GM19324 (cell line): ENCODE measurements around the gene CMTM6.
"Not testable (repeated sequence)": the region's sequence is repeated elsewhere in the genome, so short reads cannot be mapped to it uniquely, and the experiment has no call there.

Experiments
- ATAC-seq: cut with Tn5 transposase; IDR thresholded peaks from one replicate; pipeline ENCODE4 v1.9.1; 2021; ENCODE audit warnings: mild to moderate bottlenecking, moderate library complexity; ENCODE audit not compliant: unreplicated experiment, low FRiP score

Gene CMTM6

DNA sequence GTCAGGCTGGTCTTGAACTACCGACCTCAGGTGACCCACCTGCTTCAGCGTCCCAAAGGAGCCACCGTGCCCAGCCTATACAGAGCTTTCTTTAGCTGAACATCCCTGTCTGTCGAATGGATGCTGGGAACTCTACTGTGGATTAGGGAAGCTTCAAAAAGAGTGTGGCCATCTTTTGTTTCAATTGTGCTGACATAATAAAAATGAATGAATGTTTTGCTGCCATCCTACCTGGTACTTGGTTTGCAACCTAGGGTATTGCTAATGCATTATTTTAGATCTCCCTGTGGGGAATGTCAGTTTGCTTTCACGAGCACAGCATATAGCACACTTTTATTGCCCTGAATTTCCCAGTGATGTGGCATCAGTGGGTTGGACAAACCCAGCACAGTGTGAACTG is 32.3 kb downstream of the CMTM6 start:
- ATAC-seq, result no peak

DNA sequence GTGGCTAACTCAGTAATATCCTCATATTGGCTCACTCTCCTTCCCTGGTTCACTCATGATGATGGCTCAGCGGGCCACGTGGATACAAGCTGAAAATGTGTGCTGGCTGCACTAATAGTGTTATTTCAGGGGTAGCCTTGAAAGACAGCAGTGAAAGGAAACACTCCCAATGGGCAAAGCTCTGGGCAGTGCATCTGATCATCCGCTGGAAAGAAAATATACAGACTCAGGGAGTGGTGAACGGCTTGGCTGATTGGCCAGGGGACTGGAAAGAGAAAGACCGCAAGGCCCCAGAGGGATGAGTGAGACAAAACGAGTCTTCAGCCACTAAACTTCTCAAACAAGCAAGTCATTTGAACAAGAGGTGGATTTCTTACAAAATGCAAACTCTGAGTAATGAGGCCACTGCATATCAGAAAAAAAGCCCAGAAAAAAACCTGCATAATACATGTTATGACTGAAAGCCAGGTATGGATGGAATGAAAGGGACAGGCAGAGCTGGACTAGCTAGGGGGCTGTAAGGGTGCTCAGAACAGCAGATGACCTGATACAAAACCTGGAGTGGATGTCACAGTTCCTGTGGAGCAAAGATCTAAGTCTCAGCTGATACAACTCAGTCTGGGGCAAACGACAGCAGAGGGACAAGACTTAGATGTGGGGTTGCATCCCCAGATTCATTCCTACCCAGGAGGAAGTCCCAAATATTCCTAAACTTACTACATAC is 33.3 kb downstream of the CMTM6 start:
- no peak for ATAC-seq

DNA sequence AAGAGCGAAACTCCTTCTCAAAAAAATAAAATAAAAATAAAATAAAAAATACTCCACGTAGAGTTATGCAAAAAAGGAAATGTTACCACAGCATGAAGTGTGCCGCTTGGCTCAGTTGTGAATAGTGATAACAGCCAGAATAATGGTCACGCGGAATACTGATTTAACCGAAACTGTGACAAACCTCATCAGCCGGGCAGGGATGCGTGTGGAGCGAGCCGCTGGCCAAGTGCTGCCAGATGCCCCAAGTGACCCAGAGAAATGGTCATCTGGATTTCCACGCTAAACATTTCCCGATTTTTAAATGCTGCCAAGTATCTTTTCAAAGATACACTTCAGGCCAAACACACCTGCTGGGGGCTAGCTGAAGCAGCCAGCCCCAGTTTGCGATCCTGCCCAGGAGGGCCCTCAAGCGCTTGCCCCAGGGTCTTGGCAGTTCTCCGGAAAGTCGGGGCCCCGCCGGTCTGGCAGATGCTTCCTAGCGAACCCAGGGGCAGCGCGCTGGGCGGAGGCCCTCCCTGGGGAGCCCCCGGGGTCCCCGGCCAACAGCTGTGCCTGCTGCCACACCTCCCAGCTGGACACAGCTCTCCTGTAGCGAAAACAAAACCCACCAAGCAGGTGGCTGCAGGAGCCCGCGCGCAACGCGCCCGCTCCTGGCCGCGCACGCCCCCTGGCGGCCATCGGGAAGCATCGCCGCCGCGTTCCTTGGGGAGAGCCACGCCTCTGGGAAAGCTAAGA is 35.1 kb downstream of the CMTM6 start:
- ATAC-seq, result peak; percentile 77

DNA sequence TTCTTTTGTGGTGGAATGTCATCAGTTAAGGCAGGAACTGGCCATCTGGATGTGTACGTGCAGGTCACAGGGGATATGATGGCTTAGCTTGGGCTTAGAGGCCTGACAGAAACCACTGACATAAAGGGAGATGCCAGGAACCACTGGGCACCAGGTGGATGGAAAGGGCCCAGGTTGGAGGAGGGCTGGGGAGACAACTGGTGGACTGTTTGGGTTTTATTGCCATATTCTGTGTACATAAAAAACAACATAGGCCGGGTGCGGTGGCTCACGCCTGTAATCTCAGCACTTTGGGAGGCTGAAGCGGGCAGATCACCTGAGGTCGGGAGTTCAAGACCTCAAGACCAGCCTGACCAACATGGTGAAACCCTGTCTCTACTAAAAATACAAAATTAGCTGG is 35.8 kb downstream of the CMTM6 start:
- ATAC-seq, result not testable (repeated sequence)

DNA sequence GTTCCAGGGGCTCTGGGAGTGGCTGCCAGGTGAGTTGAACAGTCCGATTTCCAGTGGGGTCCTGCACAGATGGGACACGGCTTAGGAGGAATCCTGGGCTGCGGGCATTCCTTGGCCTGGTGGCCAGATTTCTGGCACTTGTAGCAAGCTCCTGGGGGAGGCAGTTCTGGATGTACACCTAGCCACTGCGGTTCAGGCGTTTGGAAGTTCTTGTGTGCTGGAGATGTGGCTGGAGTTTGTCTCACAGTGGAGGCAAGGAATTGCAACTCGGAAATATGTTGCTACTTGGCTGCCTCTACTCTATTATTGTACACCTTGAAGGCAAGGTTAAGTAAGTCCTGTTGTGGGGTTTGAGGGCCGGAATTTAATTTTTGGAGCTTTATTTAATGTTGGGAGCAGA is 37.9 kb downstream of the CMTM6 start:
- not testable (repeated sequence) for ATAC-seq

DNA sequence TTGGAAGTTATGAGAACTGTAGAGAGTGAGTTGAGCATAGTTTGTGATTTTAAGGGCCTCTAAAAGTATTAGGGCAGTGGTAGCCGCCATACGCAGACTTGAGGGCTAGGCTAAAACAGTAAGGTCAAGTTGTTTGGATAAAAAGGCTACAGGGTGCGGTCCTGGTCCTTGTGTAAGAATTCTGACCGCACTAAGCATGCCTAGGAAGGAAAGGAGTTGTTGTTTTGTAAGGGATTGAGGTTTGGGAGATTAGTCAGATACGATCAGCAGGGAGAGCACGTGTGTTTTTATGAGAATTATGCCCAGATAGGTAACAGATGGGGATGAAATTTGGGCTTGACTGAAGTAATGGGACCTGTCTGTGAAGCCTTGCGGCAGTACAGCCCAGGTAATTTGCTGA is 39.2 kb downstream of the CMTM6 start:
- ATAC-seq, result not testable (repeated sequence)

DNA sequence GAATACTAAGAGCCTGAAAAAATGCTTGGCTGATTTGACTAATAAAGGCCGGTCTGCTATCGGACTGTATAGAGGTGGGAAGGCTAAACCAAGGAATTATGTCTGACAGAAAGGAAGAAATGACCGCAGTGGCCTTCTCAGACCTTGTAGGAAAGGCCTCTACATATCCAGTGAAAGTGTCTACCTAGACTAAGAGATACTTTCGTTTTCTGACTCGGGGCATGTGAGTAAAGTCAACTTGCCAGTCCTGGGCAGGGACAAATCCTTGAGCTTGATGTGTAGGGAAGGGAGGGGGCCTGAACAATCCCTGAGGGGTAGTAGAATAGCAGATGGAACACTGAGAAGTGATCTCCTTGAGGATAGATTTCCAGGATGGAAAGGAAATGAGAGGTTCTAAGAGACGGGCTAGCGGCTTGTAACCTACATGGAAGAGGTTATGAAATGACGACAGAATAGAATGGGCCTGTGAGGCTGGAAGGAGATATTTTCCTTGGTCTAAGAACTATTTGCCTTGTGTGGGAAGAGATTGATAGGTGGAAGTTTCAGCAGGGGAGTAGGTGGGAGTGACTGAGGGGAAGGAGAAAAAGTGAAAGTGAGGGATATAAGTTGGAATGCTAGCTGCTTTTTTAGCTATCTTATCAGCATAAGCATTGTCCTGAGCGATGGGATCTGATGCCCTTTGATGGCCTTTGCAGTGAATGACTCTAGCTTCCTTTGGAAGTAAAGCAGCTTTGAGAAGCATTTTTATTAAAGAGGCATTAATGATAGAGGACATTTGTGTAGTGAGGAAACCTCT is 40.3 kb downstream of the CMTM6 start:
- ATAC-seq, result not testable (repeated sequence)

DNA sequence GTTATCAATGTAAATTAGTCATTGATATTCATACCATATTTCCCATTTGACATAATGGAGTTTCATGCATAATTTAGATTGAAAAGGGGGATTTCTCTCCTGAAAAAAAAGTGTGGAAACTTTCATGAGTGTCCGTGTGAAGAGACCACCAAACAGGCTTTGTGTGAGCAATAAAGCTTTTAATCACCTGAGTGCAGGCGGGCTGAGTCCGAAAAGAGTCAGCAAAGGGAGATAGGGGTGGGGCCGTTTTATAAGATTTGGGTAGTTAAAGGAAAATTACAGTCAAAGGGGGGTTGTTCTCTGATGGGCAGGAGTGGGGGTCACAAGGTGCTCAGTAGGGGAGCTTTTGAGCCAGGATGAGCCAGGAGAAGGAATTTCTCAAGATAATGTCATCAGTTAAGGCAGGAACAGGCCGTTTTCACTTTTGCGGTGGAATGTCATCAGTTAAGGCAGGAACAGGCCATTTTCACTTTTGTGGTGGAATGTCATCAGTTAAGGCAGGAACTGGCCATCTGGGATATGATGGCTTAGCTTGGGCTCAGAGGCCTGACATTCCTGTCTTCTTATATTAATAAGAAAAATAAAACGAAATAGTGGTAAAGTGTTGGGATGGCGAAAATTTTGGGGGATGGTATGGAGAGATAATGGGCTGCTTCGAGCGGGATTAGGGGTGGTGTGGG is 41.7 kb downstream of the CMTM6 start:
- not testable (repeated sequence) for ATAC-seq

DNA sequence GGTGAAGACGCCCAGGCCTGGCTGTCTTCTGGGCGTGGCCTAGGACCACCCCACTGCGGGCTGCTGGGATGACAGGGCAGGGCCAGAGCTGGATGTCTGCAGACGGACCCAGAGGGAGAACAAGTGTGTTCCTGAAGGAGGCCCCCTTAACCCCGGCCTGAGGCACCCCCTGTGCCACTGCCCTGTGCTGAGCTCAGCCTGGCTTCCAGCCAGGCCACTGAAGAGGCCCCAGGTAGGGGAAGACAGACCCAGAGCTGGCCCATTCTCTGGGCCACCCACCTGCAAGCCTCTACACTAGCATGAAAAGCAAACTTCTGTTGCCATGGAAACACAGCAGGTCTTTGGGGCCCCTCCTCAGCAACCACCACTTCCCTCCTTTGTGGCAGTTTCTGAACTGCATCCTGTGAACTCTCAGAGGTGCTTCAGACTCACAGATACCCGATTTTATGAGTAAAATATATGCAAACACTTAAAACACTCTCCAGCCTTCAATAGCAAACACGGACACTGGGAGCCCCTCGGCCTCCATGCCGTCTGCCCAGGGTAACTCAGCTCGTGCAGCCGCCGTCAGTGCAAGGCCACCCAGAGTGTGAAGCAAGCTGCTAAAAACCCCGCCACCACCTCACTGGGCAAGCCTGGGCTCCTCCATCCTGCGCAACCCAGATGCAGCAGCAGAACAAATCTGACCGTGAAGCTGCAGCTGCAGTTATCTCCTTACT is 42.5 kb downstream of the CMTM6 start:
- ATAC-seq, result peak; percentile 75

DNA sequence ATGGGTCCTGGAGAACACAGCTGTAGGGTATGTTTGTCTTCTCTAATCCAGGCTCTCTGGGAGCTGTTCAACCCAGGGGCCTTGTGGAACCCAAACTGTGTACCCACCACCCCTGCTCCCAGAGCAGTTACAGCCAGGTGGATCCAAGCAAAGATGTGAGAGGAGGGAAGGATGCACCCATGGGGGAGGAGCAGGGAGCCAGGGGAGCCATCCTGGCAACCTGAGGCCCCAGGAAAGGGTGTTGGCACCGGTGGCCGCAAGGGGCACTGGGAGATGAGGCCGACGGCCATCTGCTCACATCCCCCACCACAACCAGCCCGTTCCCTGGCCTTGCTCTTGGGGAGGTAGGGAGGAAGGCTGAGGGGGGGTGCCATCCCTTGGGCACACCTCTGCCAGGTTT is 43.2 kb downstream of the CMTM6 start:
- no peak for ATAC-seq

DNA sequence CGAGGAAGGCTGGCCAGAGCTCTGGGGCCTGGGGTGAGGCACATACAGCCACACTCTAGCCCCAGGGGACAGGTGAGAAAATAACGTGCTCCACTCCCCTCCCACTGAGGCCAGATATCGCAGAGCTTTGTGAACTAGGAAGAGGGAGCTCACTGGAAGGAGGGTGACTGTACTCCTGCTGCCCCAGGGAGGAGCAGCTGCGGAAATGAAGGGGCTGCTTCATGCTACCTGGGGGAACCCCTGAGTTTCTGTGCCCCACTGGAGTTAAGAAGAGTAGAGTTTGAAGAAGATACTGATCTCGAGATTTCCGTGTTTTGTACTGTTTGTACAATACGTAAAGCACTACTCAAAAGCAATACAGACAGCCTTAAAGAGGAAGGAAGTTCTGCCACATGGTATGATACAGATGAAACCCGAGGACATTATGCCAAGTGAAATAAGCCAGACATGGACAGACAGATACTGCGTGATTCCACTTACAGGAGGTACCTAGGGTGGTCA is 44.6 kb downstream of the CMTM6 start:
- ATAC-seq, result no peak

DNA sequence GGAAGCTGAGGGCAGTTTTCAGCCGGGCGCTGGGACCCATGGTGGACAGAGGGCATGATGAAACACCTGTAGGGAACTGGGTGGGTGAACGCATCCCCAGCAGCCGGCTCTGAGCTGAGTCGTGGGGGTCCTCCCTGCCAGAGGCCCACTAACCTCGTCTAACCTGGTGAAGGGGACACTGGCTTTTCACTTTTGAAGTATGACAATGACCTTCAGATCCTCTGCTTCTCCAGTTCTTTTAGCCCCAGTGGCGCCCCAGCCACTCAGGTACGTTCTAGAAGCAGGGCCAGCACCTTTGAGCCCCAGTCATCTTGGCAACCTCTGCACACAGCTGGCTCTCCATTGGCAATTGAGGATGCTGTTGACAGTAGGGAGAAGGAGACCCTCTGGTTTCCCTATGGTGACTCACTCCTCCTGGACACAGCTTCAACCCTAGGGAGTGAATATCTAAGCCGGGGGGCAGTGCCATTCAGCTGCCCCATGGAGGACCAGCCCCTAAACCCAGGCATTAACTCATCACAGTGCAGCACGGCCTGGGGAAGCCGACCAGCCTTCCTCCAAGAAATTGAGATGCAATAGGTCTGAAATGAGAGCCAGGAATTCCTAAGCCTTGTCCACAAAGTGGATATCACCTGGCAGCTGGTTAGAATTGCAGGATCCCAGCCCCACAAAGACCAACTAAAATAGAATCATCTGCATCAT is 46.1 kb downstream of the CMTM6 start:
- ATAC-seq, result no peak

DNA sequence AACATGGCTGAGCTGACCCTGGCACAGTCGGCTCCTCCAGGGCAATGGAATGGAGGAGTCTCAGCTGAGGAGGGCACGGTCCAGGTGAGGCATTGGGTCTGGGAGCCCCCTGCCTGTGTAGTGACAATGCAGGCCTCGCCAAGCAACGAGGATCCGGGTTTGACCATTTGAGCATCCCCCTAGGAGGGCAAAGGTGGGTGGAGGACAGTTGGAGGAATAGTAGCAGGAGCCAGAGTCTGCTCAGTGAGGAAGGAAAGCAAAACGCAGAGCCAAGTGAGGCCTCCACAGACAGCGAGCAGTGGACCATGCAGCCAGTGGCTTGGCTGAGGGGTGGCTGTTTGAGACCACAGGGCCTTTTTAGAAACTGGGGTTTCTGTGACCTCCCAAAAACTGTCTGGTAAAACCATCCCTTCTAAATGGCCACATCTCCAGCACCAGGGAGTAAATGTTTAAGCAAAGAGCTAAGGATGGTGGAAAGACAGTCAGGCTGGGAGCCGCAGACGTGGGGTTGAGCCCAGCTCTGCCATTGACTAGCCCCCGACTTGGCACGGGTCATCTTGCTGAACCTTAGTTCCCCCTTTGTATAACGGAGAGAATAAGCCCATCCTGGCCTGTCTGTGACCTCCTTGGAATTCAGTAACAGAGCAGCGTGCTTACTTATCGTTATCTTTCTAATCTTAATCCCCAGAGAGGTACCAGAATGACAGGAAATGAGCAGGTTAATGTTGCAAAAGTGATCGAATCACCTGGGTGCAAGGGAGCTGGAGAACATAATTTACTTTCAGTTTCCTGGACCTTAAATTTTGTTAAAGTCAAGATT is 46.8 kb downstream of the CMTM6 start:
- ATAC-seq, result no peak

DNA sequence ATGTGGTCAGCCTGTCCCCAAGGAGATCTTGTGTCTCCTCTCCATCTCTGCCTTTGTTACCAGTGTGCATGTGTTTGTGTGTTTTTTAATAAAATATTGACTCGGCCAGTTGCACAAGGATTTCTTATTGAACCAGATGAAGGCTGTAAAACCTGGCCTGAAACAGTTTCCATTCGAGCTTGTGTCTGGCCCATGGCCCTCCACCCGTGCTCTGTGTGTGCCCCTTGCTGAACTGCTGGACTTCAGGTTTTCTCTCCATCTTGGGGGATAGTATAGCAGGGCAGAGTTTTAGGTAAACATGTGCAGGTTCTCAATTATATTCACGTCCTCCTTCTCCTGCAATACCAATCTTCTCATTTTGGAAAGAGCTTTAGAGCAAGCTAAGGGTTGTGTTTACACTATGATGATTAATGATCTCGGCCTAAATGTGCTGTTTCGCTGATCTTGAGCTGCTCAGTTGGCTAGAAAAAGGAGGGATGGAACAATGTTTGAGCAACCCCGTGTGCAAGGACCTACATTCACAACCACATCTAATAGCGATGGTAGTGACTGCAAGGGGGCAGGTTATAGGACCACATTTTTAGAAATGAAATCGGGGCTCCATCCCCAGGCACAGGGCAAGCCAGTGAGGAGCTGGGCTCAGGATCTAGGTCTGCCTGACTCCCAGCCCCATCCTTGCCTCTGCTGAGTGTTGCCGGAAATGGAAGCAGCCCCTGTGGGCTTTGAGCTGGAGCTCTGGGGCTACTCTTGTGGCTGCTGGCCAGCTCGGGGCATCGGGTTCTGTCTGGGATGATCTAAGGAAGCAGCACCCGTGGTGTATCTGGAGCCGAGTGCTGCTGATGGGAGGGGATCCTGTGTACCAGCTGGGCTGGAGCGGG is 47.7 kb downstream of the CMTM6 start:
- no peak for ATAC-seq

DNA sequence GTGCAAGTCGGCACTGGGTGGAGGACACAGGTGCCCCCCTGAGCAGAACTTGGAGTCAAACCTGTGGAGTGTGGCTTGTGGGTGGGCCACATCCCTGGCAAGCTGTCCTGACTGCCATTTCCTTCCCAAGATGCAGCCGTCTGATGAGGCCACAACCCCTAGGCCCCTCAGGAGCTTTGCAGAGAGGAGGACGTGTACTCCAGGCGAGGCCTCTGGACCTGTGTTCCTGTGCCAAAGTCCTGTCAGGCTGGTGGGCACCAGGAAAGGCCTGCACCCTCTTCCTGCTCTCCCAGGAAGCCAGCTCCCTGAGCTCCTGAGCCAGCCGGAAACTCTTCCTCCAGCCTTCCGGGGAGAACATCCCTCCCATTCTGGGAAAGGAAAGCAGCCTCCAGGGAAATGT is 48.5 kb downstream of the CMTM6 start:
- no peak for ATAC-seq

DNA sequence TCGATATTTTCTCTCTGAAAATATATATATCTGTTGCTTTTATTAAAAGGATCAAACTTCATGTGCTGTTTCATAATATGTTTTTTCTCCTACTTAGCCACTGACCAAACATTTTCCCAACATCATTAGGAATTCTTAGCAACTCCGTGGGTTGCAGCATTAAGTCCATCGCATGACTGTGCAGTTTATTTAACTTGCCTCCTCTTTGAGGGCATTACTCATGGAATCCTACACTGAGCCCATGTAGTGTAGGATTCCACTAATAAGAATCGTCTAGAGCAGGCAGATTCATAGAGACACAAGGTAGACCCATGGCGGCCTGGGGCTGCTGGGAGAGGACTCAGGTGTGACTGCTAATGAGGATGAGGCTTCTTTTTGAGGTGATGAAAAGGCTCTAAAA is 49.3 kb downstream of the CMTM6 start:
- ATAC-seq, result no peak

DNA sequence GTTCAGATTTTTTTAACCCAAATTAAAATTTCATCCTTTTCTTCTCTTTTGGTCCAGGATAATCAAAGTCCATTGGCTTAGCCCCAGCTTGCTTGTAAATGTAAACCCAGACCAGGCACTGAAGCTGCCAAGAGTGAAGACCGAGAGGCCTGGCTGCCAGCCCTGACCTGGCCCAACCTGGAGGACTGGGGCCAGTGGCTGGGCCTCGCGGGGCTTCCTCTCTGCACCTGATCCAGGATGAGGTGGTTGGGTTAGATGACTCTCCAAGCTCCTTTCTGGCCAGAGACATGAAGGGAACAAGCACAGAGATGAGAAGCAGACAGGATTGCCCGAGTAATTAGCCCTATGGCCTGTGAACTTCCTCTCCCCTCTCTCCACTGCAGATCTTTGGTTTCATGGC is 50.6 kb downstream of the CMTM6 start:
- no peak for ATAC-seq
